A673 (cell line): ENCODE data around the gene RNF41.

Experiments used
- CTCF ChIP-seq: fragments of 300-800, 200-600 bp; sonication (generic); conservative IDR thresholded peaks from 2 replicates; pipeline ENCODE4 v1.5.1; 2017; ENCODE audit warnings: low read depth, mild to moderate bottlenecking, antibody characterized with exemption, low read length, moderate library complexity, mixed read lengths
- EZH2 ChIP-seq: fragments of 200-600 bp; sonication (generic); IDR thresholded peaks from 2 replicates; pipeline ENCODE4 v1.6.1; 2017; ENCODE audit warnings: borderline replicate concordance, low read depth, mild to moderate bottlenecking, mixed read lengths, antibody characterized with exemption, low read length; ENCODE audit not compliant: poor library complexity, severe bottlenecking

- TF ChIP-seq CTCF (no peak), EZH2 (no peak)
Observed at GRCh38 chr12:56231184-56231582, 9.5 kb upstream of the RNF41 start.
